Stimulated activated naive B cell treated with anti-CD40 and anti-IgM and Interleukin-4, amounts not matched to agents 10 μg/mL and 1 μg/mL and 100 μg/mL, for 72 hours (primary cell): ENCODE measurements around the gene KCNA3.

Experiments used
- ATAC-seq, 2 donors: fragments of 150-1000 bp; cut with Tn5 transposase; replicated peaks; 2 replicates each; pipeline ENCODE4 v1.10.0; 2021; ENCODE audit warnings: moderate library complexity in 1 of 2
- DNase-seq: peaks from one replicate; pipeline ENCODE4 v3.0.0; 2021
- H3K27ac Mint-ChIP-seq: one replicate; pipeline ENCODE4 v1.8.0; 2022; ENCODE audit warnings: mild to moderate bottlenecking, mixed read lengths
- H3K27me3 Mint-ChIP-seq, 2 donors: one replicate each; pipeline ENCODE4 v1.8.0; 2022; ENCODE audit warnings: mixed read lengths in 2 of 2
- H3K36me3 Mint-ChIP-seq, 2 donors: one replicate each; pipeline ENCODE4 v1.8.0; 2022; ENCODE audit warnings: mixed read lengths in 2 of 2, mild to moderate bottlenecking in 1 of 2
- H3K4me1 Mint-ChIP-seq, 2 donors: one replicate each; pipeline ENCODE4 v1.8.0; 2022; ENCODE audit warnings: mixed read lengths in 2 of 2, mild to moderate bottlenecking in 1 of 2
- H3K4me3 Mint-ChIP-seq, 2 donors: one replicate each; pipeline ENCODE4 v1.8.0; 2022; ENCODE audit warnings: mild to moderate bottlenecking in 2 of 2, mixed read lengths in 2 of 2, moderate library complexity in 1 of 2
- H3K9me3 Mint-ChIP-seq, 2 donors: one replicate each; pipeline ENCODE4 v1.8.0; 2022; ENCODE audit warnings: mixed read lengths in 2 of 2, mild to moderate bottlenecking in 1 of 2

Gene KCNA3

GRCh38 chr1:110639724-110640386 lies 34.9 kb downstream of the KCNA3 start:
- H3K27ac Mint-ChIP-seq = peak overlapping the region; percentile 1
- peaks cover 48 to 60% of the 10 kb centered on the region in 2 donors for H3K4me1 Mint-ChIP-seq
- H3K27me3 Mint-ChIP-seq = peaks cover 0 to 6% of the 10 kb centered on the region in 2 donors
- ATAC-seq (no peak), DNase-seq (no peak)
- no peak overlapping the region for H3K4me3 Mint-ChIP-seq
- peaks cover 0 to 4% of the 10 kb centered on the region in 2 donors for H3K9me3 Mint-ChIP-seq
- no peaks in the 10 kb centered on the region for H3K36me3 Mint-ChIP-seq

- peaks cover 0 to 6% of the 10 kb centered on the region in 2 donors for H3K27me3 Mint-ChIP-seq
- H3K9me3 Mint-ChIP-seq = peaks cover 0 to 4% of the 10 kb centered on the region in 2 donors
- peaks cover 54 to 64% of the 10 kb centered on the region in 2 donors for H3K4me1 Mint-ChIP-seq
- DNase-seq = no peak
- no peak for ATAC-seq
- H3K4me3 Mint-ChIP-seq = no peak overlapping the region
- H3K27ac Mint-ChIP-seq = peak overlapping the region; percentile 37
- H3K36me3 Mint-ChIP-seq = no peaks in the 10 kb centered on the region
Measured at GRCh38 chr1:110638556-110638955, 36.2 kb downstream of the KCNA3 start.

- Mint-ChIP-seq H3K9me3 (peaks cover 0 to 4% of the 10 kb centered on the region in 2 donors), H3K36me3 (no peaks in the 10 kb centered on the region), H3K4me3 (no peak overlapping the region), H3K27ac (no peak overlapping the region), H3K4me1 (peaks cover 58 to 68% of the 10 kb centered on the region in 2 donors), H3K27me3 (peaks cover 0 to 6% of the 10 kb centered on the region in 2 donors)
- ATAC-seq (no peak), DNase-seq (no peak)
Measured at GRCh38 chr1:110638058-110638457, 36.7 kb downstream of the KCNA3 start.

- Mint-ChIP-seq H3K27ac (no peak overlapping the region), H3K36me3 (no peaks in the 10 kb centered on the region), H3K4me1 (peaks cover 56 to 70% of the 10 kb centered on the region in 2 donors), H3K27me3 (peaks cover 0 to 6% of the 10 kb centered on the region in 2 donors), H3K9me3 (peaks cover 0 to 4% of the 10 kb centered on the region in 2 donors), H3K4me3 (no peak overlapping the region)
- DNase-seq (no peak), ATAC-seq (no peak)
Measured at GRCh38 chr1:110637475-110637874, 37.3 kb downstream of the KCNA3 start.

GRCh38 chr1:110636149-110636935 lies 38.4 kb downstream of the KCNA3 start:
- H3K4me3 Mint-ChIP-seq = peak overlapping the region; percentile 30 to 42
- H3K4me1 Mint-ChIP-seq = peaks cover 50 to 61% of the 10 kb centered on the region in 2 donors
- peaks cover 0 to 6% of the 10 kb centered on the region in 2 donors for H3K27me3 Mint-ChIP-seq
- no peaks in the 10 kb centered on the region for H3K9me3 Mint-ChIP-seq
- DNase-seq (peak; percentile 47), ATAC-seq (peak; percentile 44 to 47)
- peak overlapping the region; percentile 44 for H3K27ac Mint-ChIP-seq
- H3K36me3 Mint-ChIP-seq = no peaks in the 10 kb centered on the region

GRCh38 chr1:110635434-110635833 lies 39.3 kb downstream of the KCNA3 start:
- H3K9me3 Mint-ChIP-seq = no peaks in the 10 kb centered on the region
- peaks cover 48 to 58% of the 10 kb centered on the region in 2 donors for H3K4me1 Mint-ChIP-seq
- H3K36me3 Mint-ChIP-seq = no peaks in the 10 kb centered on the region
- H3K27me3 Mint-ChIP-seq = peaks cover 0 to 6% of the 10 kb centered on the region in 2 donors
- H3K4me3 Mint-ChIP-seq = peak overlapping the region; percentile 30 to 42
- peak overlapping the region; percentile 62 for H3K27ac Mint-ChIP-seq
- no peak for DNase-seq
- ATAC-seq = no peak

GRCh38 chr1:110634455-110635311 lies 40.1 kb downstream of the KCNA3 start:
- Mint-ChIP-seq H3K36me3 (no peaks in the 10 kb centered on the region), H3K4me1 (peaks cover 42 to 55% of the 10 kb centered on the region in 2 donors), H3K27me3 (no peaks in the 10 kb centered on the region), H3K27ac (peak overlapping the region; percentile 73), H3K9me3 (no peaks in the 10 kb centered on the region), H3K4me3 (peak overlapping the region; percentile 12 to 30)
- ATAC-seq = peak; percentile 82 to 84
- DNase-seq = peak; percentile 81

GRCh38 chr1:110634086-110634454 lies 40.7 kb downstream of the KCNA3 start:
- no peak overlapping the region for H3K4me3 Mint-ChIP-seq
- DNase-seq (no peak), ATAC-seq (no peak)
- no peak overlapping the region for H3K27ac Mint-ChIP-seq
- peaks cover 38 to 55% of the 10 kb centered on the region in 2 donors for H3K4me1 Mint-ChIP-seq
- no peaks in the 10 kb centered on the region for H3K27me3 Mint-ChIP-seq
- no peaks in the 10 kb centered on the region for H3K36me3 Mint-ChIP-seq
- H3K9me3 Mint-ChIP-seq = no peaks in the 10 kb centered on the region

- peaks cover 38 to 55% of the 10 kb centered on the region in 2 donors for H3K4me1 Mint-ChIP-seq
- ATAC-seq = no peak
- H3K27me3 Mint-ChIP-seq = no peaks in the 10 kb centered on the region
- H3K27ac Mint-ChIP-seq = no peak overlapping the region
- no peak for DNase-seq
- H3K36me3 Mint-ChIP-seq = no peaks in the 10 kb centered on the region
- no peak overlapping the region for H3K4me3 Mint-ChIP-seq
- no peaks in the 10 kb centered on the region for H3K9me3 Mint-ChIP-seq
Measured at GRCh38 chr1:110633646-110634030, 41.1 kb downstream of the KCNA3 start.

- peaks cover 38 to 50% of the 10 kb centered on the region in 2 donors for H3K4me1 Mint-ChIP-seq
- H3K27ac Mint-ChIP-seq = no peak overlapping the region
- ATAC-seq (no peak), DNase-seq (no peak)
- no peaks in the 10 kb centered on the region for H3K9me3 Mint-ChIP-seq
- H3K4me3 Mint-ChIP-seq = no peak overlapping the region
- H3K36me3 Mint-ChIP-seq = no peaks in the 10 kb centered on the region
- H3K27me3 Mint-ChIP-seq = no peaks in the 10 kb centered on the region
Measured at GRCh38 chr1:110631836-110632620, 42.7 kb downstream of the KCNA3 start.

- H3K27ac Mint-ChIP-seq = no peak overlapping the region
- H3K4me1 Mint-ChIP-seq = peaks cover 33 to 41% of the 10 kb centered on the region in 2 donors
- no peaks in the 10 kb centered on the region for H3K27me3 Mint-ChIP-seq
- ATAC-seq (peak; percentile 70 to 73), DNase-seq (peak; percentile 75)
- H3K36me3 Mint-ChIP-seq = no peaks in the 10 kb centered on the region
- no peak overlapping the region for H3K4me3 Mint-ChIP-seq
- H3K9me3 Mint-ChIP-seq = no peaks in the 10 kb centered on the region
Measured at GRCh38 chr1:110630839-110631663, 43.7 kb downstream of the KCNA3 start.

GRCh38 chr1:110628323-110629105 lies 46.2 kb downstream of the KCNA3 start:
- H3K4me3 Mint-ChIP-seq = no peak overlapping the region
- no peak for ATAC-seq
- H3K36me3 Mint-ChIP-seq = no peaks in the 10 kb centered on the region
- no peak overlapping the region for H3K27ac Mint-ChIP-seq
- no peak for DNase-seq
- peaks cover 10 to 16% of the 10 kb centered on the region in 2 donors for H3K4me1 Mint-ChIP-seq
- H3K9me3 Mint-ChIP-seq = no peaks in the 10 kb centered on the region
- no peaks in the 10 kb centered on the region for H3K27me3 Mint-ChIP-seq
